ENCODE data around the gene FAM216B.

FAM216B gene

DNA sequence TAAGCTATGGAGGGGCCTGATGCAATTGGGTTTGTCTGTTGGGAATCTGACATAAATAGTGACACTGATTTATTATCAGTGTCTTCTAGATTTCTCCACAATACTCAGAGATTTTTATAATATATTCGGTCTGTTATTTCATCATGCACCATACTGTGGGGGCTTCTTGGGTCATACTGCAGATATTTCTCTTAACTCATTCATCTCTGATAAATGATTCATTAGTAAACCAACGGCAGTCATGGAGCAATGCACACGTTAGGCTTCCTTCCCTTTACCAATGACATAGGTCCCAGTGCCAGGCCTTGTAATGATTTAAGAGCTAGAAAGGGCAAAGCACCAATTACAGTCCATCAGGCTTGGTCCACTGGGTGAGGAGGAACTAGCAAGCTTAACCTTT is 53.6 kb downstream of the FAM216B start:
- no peak for DNase-seq (ENCODE audit: low read depth)

DNA sequence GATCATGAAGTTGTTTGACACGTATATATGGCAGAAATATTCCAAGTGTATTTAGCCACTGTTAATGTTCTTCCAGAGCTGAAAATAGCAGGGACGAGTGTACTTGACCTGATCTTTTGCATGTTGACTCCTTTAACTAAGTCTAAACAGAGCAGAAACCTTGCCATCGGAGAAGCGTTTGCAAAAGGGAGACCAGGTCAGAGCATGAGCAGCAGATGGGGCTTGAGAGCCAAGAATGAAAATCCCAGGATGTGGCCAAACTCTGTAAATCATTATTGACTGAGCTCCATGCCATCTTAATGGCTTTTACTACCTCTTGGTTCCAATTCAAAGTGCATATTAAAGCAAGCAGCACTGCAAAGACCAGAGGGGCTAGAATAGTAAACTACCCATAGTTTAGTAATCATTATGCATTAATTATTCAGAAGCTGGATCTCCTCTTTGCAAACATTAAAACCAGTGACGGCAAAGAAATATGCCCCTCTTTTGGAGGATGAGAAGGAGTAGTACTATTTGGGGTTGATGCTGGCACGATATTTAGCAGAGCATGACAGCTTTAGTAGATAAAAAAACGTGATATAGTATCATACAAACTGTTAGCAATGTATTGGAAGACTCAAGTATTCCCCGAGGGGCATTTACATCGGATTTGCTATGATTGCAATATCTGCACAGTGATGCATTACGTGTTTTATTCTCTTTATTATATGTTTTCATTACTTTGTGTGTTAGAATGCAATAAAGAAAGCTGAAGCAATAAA is 55.7 kb downstream of the FAM216B start:
- DNase-seq (ENCODE audit: low read depth): no peak
